Effector memory CD4-positive, alpha-beta T cell (primary cell): ENCODE results near the gene USP22.

ENCODE experiments used
- DNase-seq, 3 donors: peaks; one replicate each; pipeline ENCODE4 v3.0.0-alpha.2; 2020
- H3K27ac ChIP-seq: 2 replicates; pipeline ENCODE4 v1.7.0; 2013; ENCODE audit warnings: mild to moderate bottlenecking, low read length, moderate library complexity; ENCODE audit not compliant: insufficient read depth, poor library complexity, severe bottlenecking
- H3K27me3 ChIP-seq: replicated peaks from 2 replicates; pipeline ENCODE4 v1.7.0; 2013; ENCODE audit warnings: mild to moderate bottlenecking, low read length; ENCODE audit not compliant: insufficient read depth, control insufficient read depth, poor library complexity, severe bottlenecking
- H3K36me3 ChIP-seq: 2 replicates; pipeline ENCODE4 v1.7.0; 2013; ENCODE audit warnings: mild to moderate bottlenecking, low read length, moderate library complexity; ENCODE audit not compliant: control insufficient read depth, insufficient read depth
- H3K4me1 ChIP-seq: 2 replicates; pipeline ENCODE4 v1.7.0; 2013; ENCODE audit warnings: low read length, mild to moderate bottlenecking; ENCODE audit not compliant: control insufficient read depth, insufficient read depth, poor library complexity, severe bottlenecking
- H3K4me3 ChIP-seq: 2 replicates; pipeline ENCODE4 v1.7.0; 2013; ENCODE audit warnings: low read length, low read depth, mild to moderate bottlenecking; ENCODE audit not compliant: insufficient read depth, poor library complexity, severe bottlenecking
- H3K9me3 ChIP-seq: 2 replicates; pipeline ENCODE4 v1.7.0; 2013; ENCODE audit warnings: mild to moderate bottlenecking, low read length, moderate library complexity; ENCODE audit not compliant: control insufficient read depth

Gene USP22

DNA sequence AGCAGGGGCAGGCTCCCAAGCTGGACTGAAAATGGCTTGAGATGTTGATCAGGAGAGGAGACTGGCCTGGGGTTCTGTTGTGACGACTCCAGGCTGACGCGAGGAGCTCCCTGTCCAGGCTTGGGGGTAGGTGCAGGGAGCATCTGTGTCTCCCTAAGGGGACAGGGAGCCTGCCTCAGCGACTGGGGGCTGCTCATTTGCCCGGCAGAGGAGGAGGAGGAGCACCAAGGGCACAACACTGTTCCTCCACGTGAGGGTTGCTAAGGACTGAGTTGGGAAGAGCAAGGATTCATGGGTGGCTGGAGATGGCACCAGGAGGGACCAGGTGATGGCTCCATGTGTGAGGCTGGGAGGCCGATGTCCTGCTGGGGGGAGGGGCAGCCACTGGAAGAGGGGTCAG is 53.3 kb downstream of the USP22 start:
- H3K4me3 ChIP-seq: no peak overlapping the region
- H3K9me3 ChIP-seq: no peaks in the 10 kb centered on the region
- DNase-seq: no peak
- no peak overlapping the region for H3K27ac ChIP-seq
- H3K4me1 ChIP-seq: no peaks in the 10 kb centered on the region
- H3K36me3 ChIP-seq: no peaks in the 10 kb centered on the region
- H3K27me3 ChIP-seq: no peaks in the 10 kb centered on the region

DNA sequence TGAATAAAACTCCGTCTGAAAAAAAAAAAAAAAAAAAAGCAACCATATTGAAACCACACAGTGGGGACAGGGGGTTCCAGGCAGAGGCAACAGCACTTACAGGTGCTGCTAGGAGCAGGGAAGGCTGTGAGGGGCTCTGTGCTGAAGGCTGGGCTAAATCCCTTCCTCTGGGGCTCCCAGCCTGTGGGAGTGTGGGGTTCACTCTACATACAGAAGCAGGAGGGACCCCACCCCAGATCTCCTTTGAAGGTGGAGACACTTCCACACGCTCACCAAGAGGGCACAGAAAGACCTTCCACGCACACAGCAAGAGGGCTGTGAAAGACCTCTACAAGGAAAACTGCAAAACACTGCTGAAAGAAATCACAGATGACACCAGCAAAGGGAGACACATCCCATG is 53.9 kb downstream of the USP22 start:
- no peak for DNase-seq
- H3K27me3 ChIP-seq: no peaks in the 10 kb centered on the region
- no peaks in the 10 kb centered on the region for H3K9me3 ChIP-seq
- no peaks in the 10 kb centered on the region for H3K36me3 ChIP-seq
- no peak overlapping the region for H3K4me3 ChIP-seq
- no peaks in the 10 kb centered on the region for H3K4me1 ChIP-seq
- H3K27ac ChIP-seq: no peak overlapping the region

DNA sequence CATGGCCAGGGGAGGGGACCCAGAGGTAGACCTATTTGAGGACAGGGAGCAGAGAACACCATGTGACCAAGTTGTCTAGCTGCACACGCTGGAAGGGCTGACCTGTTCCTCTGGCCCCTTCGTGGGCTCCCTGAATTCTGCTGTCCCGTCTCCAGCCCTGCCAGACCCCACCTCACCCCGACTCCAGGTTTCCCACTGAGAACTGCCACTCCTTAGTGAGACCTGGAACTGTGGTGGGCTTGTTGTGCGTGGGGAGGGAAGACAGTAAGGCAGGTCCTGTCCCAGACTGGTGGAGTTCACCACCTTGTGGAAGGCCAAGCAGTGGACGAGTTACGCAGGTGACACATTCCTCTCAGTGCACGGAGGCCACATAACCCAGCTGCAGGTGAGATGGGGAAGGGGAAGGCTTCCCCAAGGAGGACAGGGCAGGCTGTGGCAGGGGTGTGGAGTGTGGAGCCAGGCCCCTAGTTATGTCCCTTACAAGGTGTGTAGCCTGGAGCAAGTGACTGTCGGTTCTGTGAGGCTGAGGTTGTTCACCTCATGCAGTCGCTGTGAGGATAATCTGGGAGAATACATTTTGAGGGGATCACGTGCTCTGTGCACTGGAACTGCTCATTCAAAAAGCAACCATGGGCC is 54.7 kb downstream of the USP22 start:
- Histone ChIP-seq H3K9me3 (no peaks in the 10 kb centered on the region), H3K36me3 (no peaks in the 10 kb centered on the region), H3K27me3 (no peaks in the 10 kb centered on the region), H3K4me3 (no peak overlapping the region), H3K4me1 (no peaks in the 10 kb centered on the region), H3K27ac (no peak overlapping the region)
- DNase-seq: no peak

DNA sequence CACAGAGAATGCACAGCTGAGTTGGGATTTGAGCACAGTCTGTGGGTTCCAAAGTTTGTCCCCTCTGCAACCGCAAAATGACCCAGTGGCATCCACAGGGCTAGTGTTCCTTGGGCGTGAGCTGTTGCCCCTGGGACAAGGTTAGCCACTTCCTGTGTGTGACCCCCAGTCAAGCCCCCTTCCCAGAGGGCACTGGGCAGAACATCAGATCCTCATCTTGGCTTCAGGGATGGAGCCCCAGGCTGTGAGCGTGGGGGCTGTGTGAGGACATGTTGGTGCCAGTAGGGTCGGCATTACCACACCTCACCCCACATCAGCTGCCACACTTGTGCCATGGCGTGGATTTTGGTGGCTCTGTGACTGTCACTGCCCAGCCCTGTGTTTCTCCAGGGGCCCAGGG is 55.3 kb downstream of the USP22 start:
- H3K9me3 ChIP-seq: no peaks in the 10 kb centered on the region
- no peak overlapping the region for H3K27ac ChIP-seq
- no peak overlapping the region for H3K4me3 ChIP-seq
- no peak for DNase-seq
- no peaks in the 10 kb centered on the region for H3K27me3 ChIP-seq
- no peaks in the 10 kb centered on the region for H3K36me3 ChIP-seq
- no peaks in the 10 kb centered on the region for H3K4me1 ChIP-seq

DNA sequence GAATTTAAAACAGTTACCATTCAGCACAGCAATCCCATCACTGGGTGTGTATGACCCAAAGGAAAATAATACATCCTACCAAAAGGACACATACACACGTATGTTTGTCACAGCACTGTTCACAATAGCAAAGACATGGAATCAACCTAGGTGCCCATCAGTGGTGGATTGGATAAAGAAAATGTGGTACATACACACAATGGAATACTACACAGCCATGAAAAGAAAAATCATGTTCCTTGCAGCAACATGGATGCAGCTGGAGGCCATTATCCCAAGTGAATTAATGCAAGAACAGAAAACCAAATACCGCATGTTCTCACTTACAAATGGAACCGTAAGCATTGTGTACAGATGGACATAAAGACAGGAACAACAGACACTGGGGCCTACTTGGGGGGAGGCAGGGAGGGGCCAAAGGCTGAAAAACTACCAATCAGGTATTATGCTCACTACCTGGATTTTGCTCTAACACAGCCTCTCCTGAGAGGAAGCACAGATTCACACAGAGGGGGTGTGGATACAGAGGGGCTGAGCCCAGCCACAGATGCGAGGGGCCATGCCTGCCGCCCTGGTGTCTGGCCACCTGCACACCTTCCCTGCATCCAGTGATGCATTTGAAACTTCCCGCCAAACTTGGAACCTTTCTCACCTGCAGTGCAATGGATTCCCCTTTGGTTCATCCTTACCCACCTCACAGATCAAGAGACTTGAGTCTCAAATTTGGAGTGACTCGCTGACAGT is 55.9 kb downstream of the USP22 start:
- H3K4me3 ChIP-seq: no peak overlapping the region
- no peaks in the 10 kb centered on the region for H3K9me3 ChIP-seq
- no peak for DNase-seq
- no peaks in the 10 kb centered on the region for H3K4me1 ChIP-seq
- H3K36me3 ChIP-seq: no peaks in the 10 kb centered on the region
- H3K27ac ChIP-seq: no peak overlapping the region
- H3K27me3 ChIP-seq: no peaks in the 10 kb centered on the region

DNA sequence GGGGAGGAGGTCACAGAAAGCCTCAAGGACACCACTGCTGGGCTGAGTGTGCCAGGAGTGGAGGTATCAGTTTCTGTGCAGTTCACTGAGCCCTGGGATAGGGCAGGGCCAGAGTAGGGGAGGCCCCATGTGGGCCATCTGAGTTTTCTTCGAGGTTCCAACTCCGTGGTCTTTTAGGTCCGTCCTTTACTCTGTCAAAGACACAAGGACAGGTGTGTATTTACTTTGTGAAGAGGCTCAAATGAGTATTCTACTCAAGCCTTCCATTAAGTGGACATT is 59.5 kb downstream of the USP22 start:
- no peak for DNase-seq
- H3K4me3 ChIP-seq: no peak overlapping the region
- H3K27ac ChIP-seq: no peak overlapping the region
- no peaks in the 10 kb centered on the region for H3K9me3 ChIP-seq
- no peaks in the 10 kb centered on the region for H3K36me3 ChIP-seq
- H3K4me1 ChIP-seq: no peaks in the 10 kb centered on the region
- no peaks in the 10 kb centered on the region for H3K27me3 ChIP-seq

DNA sequence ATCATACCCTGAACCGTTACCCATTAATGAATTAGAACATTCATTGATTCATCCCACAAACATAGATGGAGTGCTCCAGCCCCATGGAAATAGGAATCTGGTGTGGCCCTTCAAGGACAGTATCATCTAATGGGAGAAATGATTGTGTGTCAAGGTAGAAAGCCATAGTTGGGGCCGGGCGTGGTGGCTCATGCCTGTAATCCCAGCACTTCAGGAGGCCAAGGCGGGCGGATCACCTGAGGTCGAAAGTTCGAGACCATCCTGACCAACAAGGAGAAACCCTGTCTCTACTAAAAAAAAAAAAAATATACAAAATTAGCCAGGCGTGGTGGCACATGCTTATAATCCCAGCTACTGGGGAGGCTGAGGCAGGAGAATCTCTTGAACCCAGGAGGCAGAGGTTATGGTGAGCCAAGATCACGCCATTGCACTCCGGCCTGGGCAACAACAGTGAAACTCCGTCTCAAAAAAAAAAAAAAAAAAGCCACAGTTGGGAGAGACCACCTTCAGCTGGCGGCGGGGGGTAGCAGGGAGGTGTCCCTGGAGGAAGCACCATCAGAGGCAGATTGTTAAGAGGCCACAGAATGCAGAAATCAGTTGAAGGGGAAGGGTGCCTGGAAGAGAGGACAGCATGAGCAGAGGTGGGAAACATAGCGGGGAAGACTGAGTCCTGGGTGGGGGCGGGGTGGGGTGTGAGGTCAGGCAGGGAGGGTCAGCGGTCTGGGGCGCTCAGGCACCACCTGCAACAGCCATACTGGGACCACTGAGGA is 60.0 kb downstream of the USP22 start:
- no peaks in the 10 kb centered on the region for H3K9me3 ChIP-seq
- no peaks in the 10 kb centered on the region for H3K36me3 ChIP-seq
- H3K27me3 ChIP-seq: no peaks in the 10 kb centered on the region
- no peaks in the 10 kb centered on the region for H3K4me1 ChIP-seq
- no peak for DNase-seq
- H3K27ac ChIP-seq: no peak overlapping the region
- H3K4me3 ChIP-seq: no peak overlapping the region

DNA sequence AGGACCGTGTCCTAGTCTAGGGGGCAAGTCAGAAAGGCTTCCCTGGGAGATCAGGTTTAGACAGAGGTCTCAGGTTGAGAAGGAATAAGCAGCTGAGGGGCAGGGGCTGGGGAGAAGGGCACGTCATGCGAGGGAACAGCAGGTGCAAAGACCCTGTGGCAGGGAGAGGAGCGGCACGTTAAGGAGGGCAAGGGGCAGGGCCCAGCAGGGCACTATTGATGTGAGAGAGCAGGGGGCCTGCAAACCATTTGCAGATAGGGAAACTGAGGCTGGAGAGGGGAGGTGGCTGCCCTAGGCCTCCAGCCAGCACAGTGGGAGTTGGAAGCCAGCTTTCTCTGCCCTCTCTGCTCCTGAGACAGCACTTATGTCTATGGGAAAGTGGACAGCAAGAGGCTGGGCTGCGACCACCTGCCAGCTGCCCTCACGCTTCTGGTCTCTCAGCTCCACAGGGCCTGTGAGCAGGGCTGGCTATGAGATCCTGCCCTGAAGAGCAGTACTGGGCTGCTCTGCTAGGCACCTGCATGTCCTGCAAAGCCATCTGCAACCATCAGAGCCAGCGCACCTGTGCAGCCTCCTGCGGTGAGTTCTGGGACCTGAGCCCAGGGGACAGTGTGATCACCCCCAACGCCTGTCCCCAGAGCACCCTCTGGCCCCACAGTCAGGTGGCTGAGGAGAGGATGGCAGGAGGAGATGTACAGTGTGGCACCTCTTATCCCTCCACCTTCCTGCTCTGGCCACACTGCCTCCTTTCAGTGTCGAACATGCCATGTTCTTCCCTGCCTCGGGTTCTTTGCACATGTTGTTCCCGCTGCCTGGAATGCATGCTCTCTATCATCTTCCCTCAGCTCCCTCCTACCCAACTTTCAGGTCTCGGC is 61.5 kb downstream of the USP22 start:
- no peaks in the 10 kb centered on the region for H3K9me3 ChIP-seq
- DNase-seq: no peak
- H3K4me3 ChIP-seq: no peak overlapping the region
- H3K27ac ChIP-seq: no peak overlapping the region
- no peaks in the 10 kb centered on the region for H3K4me1 ChIP-seq
- no peaks in the 10 kb centered on the region for H3K36me3 ChIP-seq
- H3K27me3 ChIP-seq: no peaks in the 10 kb centered on the region

DNA sequence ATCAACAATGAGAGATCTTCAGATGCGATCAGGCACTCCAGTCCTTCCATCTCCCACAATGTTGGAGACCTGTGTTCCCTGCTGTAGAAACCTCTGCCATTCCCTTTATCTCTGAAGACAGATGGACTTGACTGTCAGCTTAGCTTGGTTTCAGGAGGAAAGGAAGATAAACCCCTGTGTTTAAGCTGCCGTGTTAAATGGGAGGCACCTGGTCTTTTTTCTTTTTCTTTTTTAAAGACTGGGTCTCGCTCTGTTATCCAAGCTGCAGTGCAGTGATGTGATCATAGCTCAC is 63.1 kb downstream of the USP22 start:
- no peak overlapping the region for H3K27ac ChIP-seq
- H3K4me1 ChIP-seq: no peaks in the 10 kb centered on the region
- DNase-seq: no peak
- H3K27me3 ChIP-seq: no peaks in the 10 kb centered on the region
- no peaks in the 10 kb centered on the region for H3K36me3 ChIP-seq
- no peaks in the 10 kb centered on the region for H3K9me3 ChIP-seq
- no peak overlapping the region for H3K4me3 ChIP-seq
